HepG2 (cell line): Measurements from ENCODE around the gene DPT. TPM values are rescaled to one million over a fixed set of nuclear protein-coding genes. Genes with fewer than 3 reads are reported as not detected.

Source experiments
- AGO2 ChIP-seq: fragments of 200-400 bp; formaldehyde crosslinking; optimal IDR thresholded peaks from 2 replicates; pipeline ENCODE3; 2017; ENCODE audit warnings: mild to moderate bottlenecking, low read depth, low read length, moderate library complexity
- CBFB ChIP-seq: sonication (generic); formaldehyde crosslinking; IDR thresholded peaks from 2 replicates; pipeline ENCODE4 v1.4.0; 2020; ENCODE audit warnings: missing genetic modification reagents
- FIP1L1 ChIP-seq: fragments of 200-400 bp; formaldehyde crosslinking; IDR thresholded peaks from 2 replicates; pipeline ENCODE4 v1.6.1; 2018; ENCODE audit warnings: low read depth, mild to moderate bottlenecking, low read length, moderate library complexity, borderline replicate concordance; ENCODE audit not compliant: insufficient read depth
- GMEB1 ChIP-seq: sonication (generic); formaldehyde crosslinking; IDR thresholded peaks from 2 replicates; pipeline ENCODE4 v1.5.1; 2020; ENCODE audit warnings: missing genetic modification reagents, mild to moderate bottlenecking, borderline replicate concordance
- HCFC1 ChIP-seq: fragments of 150-350 bp; IDR thresholded peaks from 2 replicates; pipeline ENCODE4 v1.6.1; 2014; ENCODE audit warnings: low read depth, low read length
- HMG20A ChIP-seq: IDR thresholded peaks from 2 replicates; pipeline ENCODE4 v1.6.1; 2016; ENCODE audit warnings: borderline replicate concordance
- HMG20B ChIP-seq: conservative IDR thresholded peaks from 2 replicates; pipeline ENCODE4 v1.6.1; 2016; ENCODE audit warnings: missing genetic modification reagents, missing compliant biosample characterization
- KAT2B ChIP-seq: fragments of 150-350 bp; IDR thresholded peaks from 2 replicates; pipeline ENCODE4 v1.6.1; 2014; ENCODE audit warnings: low read depth, low read length, borderline replicate concordance
- KLF15 ChIP-seq: sonication (generic); formaldehyde crosslinking; IDR thresholded peaks from 2 replicates; pipeline ENCODE4 v1.8.1; 2023; ENCODE audit warnings: borderline replicate concordance, mild to moderate bottlenecking, inconsistent platforms, missing genetic modification reagents, mixed read lengths
- NCOA2 ChIP-seq: sonication (generic); formaldehyde crosslinking; IDR thresholded peaks from 2 replicates; pipeline ENCODE4 v1.8.0; 2022; ENCODE audit warnings: inconsistent platforms
- PAXIP1 ChIP-seq: sonication (generic); formaldehyde crosslinking; conservative IDR thresholded peaks from 2 replicates; pipeline ENCODE4 v1.4.0; 2020; ENCODE audit warnings: mild to moderate bottlenecking, missing genetic modification reagents, moderate library complexity
- POLR2AphosphoS5 ChIP-seq: IDR thresholded peaks from 2 replicates; pipeline ENCODE4 v1.6.1; 2012; ENCODE audit warnings: low read depth, low read length
- REPIN1 ChIP-seq: sonication (generic); formaldehyde crosslinking; IDR thresholded peaks from 2 replicates; pipeline ENCODE4 v1.8.0; 2022; ENCODE audit warnings: missing genetic modification reagents, low read depth, mild to moderate bottlenecking, borderline replicate concordance
- RORA ChIP-seq: sonication (generic); formaldehyde crosslinking; IDR thresholded peaks from 2 replicates; pipeline ENCODE4 v1.5.0; 2020; ENCODE audit warnings: mild to moderate bottlenecking, missing genetic modification reagents, moderate library complexity
- RXRB ChIP-seq: IDR thresholded peaks from 2 replicates; pipeline ENCODE4 v1.6.1; 2016; ENCODE audit warnings: borderline replicate concordance, missing genetic modification reagents, missing compliant biosample characterization
- SETDB1 ChIP-seq: sonication (generic); formaldehyde crosslinking; IDR thresholded peaks from 2 replicates; pipeline ENCODE4 v1.5.1; 2020; ENCODE audit warnings: missing genetic modification reagents, mild to moderate bottlenecking, borderline replicate concordance
- SMYD3 ChIP-seq: sonication (generic); formaldehyde crosslinking; IDR thresholded peaks from 2 replicates; pipeline ENCODE4 v1.8.1; 2023; ENCODE audit warnings: mild to moderate bottlenecking, missing genetic modification reagents
- ZNF124 ChIP-seq: sonication (generic); formaldehyde crosslinking; IDR thresholded peaks from 2 replicates; pipeline ENCODE4 v1.4.0; 2020; ENCODE audit warnings: missing genetic modification reagents
- ZNF224 ChIP-seq: sonication (generic); formaldehyde crosslinking; IDR thresholded peaks from 2 replicates; pipeline ENCODE4 v1.5.0; 2020; ENCODE audit warnings: mild to moderate bottlenecking, missing genetic modification reagents
- ZNF746 ChIP-seq: sonication (generic); formaldehyde crosslinking; IDR thresholded peaks from 2 replicates; pipeline ENCODE4 v1.8.0; 2022; ENCODE audit warnings: mild to moderate bottlenecking, missing genetic modification reagents
- ZNF850 ChIP-seq: sonication (generic); formaldehyde crosslinking; conservative IDR thresholded peaks from 2 replicates; pipeline ENCODE4 v1.9.0; 2021; ENCODE audit warnings: mild to moderate bottlenecking, missing genetic modification reagents
- polyA plus RNA-seq, 8 experiments: library from polyadenylated mRNA; depleted of rRNA in 3 of 8; stranded (reverse) in 7 of 8; unstranded in 1 of 8; fragments of >200 nt; fragmentation: Illumina TruSeq in 4 of 8; extraction: Trizol in 4 of 8; gene quantifications; 2 replicates each; pipeline versions ENCODE4 v1.2.1 to v1.2.3, GENCODE V29; 2011 to 2016; ENCODE audit warnings: low read depth in 4 of 8, missing spikeins in 1 of 8, mixed read lengths in 1 of 8; ENCODE audit not compliant: insufficient read depth in 1 of 8
- total RNA-seq, 5 experiments: library from RNA; depleted of rRNA; stranded (reverse); fragments of >200 nt; fragmentation: Illumina TruSeq; extraction: Trizol; gene quantifications; 2 replicates each; pipeline ENCODE4 v1.2.3, GENCODE V29; 2016; ENCODE audit warnings: low read depth in 1 of 5
- TF ChIP-seq, protein P1 (sequence below): sonication (generic); formaldehyde crosslinking; IDR thresholded peaks from 2 replicates; pipeline ENCODE4 v1.5.0; 2020; ENCODE audit warnings: mild to moderate bottlenecking, missing genetic modification reagents, borderline replicate concordance

The DPT gene
- total and polyA plus RNA-seq, 2 of the 13 experiments (the other 11 are each of a cell fraction or from before 2014, with no cell fraction given), result 0.04 TPM; not detected in 1

- TF ChIP-seq PAXIP1 (CRISPR knock-in tag) (peak; percentile 64), NCOA2 (CRISPR knock-in tag) (peak; percentile 52), HMG20A (peak; percentile 59; the same call in 1 of the 2 replicates), HCFC1 (no peak), RXRB (CRISPR knock-in tag) (peak; percentile 58; the same call in 1 of the 2 replicates), ZNF124 (no peak), RORA (no peak), REPIN1 (CRISPR knock-in tag) (0 out of 2 replicates have a peak, but pooled peaks have one; percentile 21), KAT2B (no peak), SMYD3 (CRISPR knock-in tag) (no peak), ZNF746 (CRISPR knock-in tag) (no peak), HMG20B (CRISPR knock-in tag) (no peak), CBFB (CRISPR knock-in tag) (no peak), GMEB1 (CRISPR knock-in tag) (0 out of 2 replicates have a peak, but pooled peaks have one; percentile 33), SETDB1 (CRISPR knock-in tag) (no peak), KLF15 (CRISPR knock-in tag) (no peak), ZNF850 (no peak), ZNF224 (CRISPR knock-in tag) (no peak), AGO2 (no peak), FIP1L1 (0 out of 2 replicates have a peak, but pooled peaks have one; percentile 29), POLR2AphosphoS5 (no peak)
- TF ChIP-seq, protein P1, sequence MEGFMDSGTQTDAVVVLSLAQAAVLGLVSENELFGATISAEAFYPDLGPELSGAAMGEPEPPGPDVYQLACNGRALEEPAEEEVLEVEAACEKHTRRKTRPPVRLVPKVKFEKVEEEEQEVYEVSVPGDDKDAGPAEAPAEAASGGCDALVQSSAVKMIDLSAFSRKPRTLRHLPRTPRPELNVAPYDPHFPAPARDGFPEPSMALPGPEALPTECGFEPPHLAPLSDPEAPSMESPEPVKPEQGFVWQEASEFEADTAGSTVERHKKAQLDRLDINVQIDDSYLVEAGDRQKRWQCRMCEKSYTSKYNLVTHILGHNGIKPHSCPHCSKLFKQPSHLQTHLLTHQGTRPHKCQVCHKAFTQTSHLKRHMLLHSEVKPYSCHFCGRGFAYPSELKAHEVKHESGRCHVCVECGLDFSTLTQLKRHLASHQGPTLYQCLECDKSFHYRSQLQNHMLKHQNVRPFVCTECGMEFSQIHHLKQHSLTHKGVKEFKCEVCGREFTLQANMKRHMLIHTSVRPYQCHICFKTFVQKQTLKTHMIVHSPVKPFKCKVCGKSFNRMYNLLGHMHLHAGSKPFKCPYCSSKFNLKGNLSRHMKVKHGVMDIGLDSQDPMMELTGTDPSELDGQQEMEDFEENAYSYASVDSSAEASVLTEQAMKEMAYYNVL (CRISPR knock-in tag), result 0 out of 2 replicates have a peak, but pooled peaks have one; percentile 3
Measured at GRCh38 chr1:168689726-168690602, 39.0 kb downstream of the DPT start (continued).
